K562 (cell line): ENCODE measurements around the gene CHST2. TPM values are rescaled to one million over a fixed set of nuclear protein-coding genes. Genes with fewer than 3 reads are reported as not detected.

Source experiments
- DPF2 ChIP-seq: fragments of 450-650 bp; IDR thresholded peaks from 2 replicates; pipeline ENCODE4 v1.6.1; 2016
- EZH2 ChIP-seq: IDR thresholded peaks from 2 replicates; pipeline ENCODE4 v1.6.1; 2012; ENCODE audit warnings: low read depth, mild to moderate bottlenecking, inconsistent platforms, low read length, borderline replicate concordance
- GABPB1 ChIP-seq: sonication (generic); formaldehyde crosslinking; IDR thresholded peaks from 2 replicates; pipeline ENCODE4 v1.8.0; 2022; ENCODE audit warnings: mild to moderate bottlenecking, missing genetic modification reagents
- HDAC3 ChIP-seq: fragments of 450-650 bp; IDR thresholded peaks from 2 replicates; pipeline ENCODE4 v1.6.1; 2018; ENCODE audit warnings: borderline replicate concordance, mild to moderate bottlenecking, moderate library complexity; ENCODE audit not compliant: partially characterized antibody
- POLR3A ChIP-seq: IDR thresholded peaks from 2 replicates; pipeline ENCODE4 v1.6.1; 2011; ENCODE audit warnings: borderline replicate concordance, mild to moderate bottlenecking, moderate library complexity; ENCODE audit not compliant: insufficient read length, insufficient read depth; ENCODE audit errors: extremely low read depth
- PRMT5 ChIP-seq: sonication (generic); formaldehyde crosslinking; IDR thresholded peaks from 2 replicates; pipeline ENCODE4 v1.5.0; 2020; ENCODE audit warnings: missing genetic modification reagents
- PURB ChIP-seq: sonication (generic); formaldehyde crosslinking; IDR thresholded peaks from 2 replicates; pipeline ENCODE4 v1.9.0; 2021; ENCODE audit warnings: low read depth, mild to moderate bottlenecking, missing genetic modification reagents
- TEAD2 ChIP-seq: fragments of 450-650 bp; IDR thresholded peaks from 2 replicates; pipeline ENCODE4 v1.6.1; 2016; ENCODE audit warnings: missing genetic modification characterization, control low read depth, missing compliant biosample characterization
- TSC22D4 ChIP-seq: fragments of 450-650 bp; IDR thresholded peaks from 2 replicates; pipeline ENCODE4 v1.6.1; 2016; ENCODE audit warnings: missing genetic modification characterization, missing biosample characterization, control low read depth
- ZNF696 ChIP-seq: fragments of 250-450 bp; sonication (Bioruptor Pico); conservative IDR thresholded peaks from 2 replicates; pipeline ENCODE4 v1.4.0; 2020; ENCODE audit warnings: mild to moderate bottlenecking, moderate library complexity
- polyA plus RNA-seq, 8 experiments: library from polyadenylated mRNA; depleted of rRNA in 4 of 8; stranded (reverse) in 5 of 8; unstranded in 3 of 8; fragments of >200 nt; fragmentation: Nextera tagmentation in 2 of 8; fragmentation: Illumina TruSeq in 1 of 8; extraction: Ambion mirVana in 2 of 8; extraction: Trizol in 1 of 8; gene quantifications; 2 replicates each; pipeline versions ENCODE4 v1.2.1 to v1.2.3, GENCODE V29; 2011 to 2014; ENCODE audit warnings: inconsistent platforms in 1 of 8, missing spikeins in 1 of 8
- total RNA-seq, 7 experiments: library from RNA; depleted of rRNA in 6 of 7; stranded (reverse); fragments of >200 nt in 6 of 7; fragmentation: Illumina TruSeq in 2 of 7; extraction: Trizol in 2 of 7; gene quantifications; 2 replicates each; pipeline versions ENCODE4 v1.2.1 to v1.2.3, GENCODE V29; 2011 to 2021; ENCODE audit warnings: low replicate concordance in 1 of 7
- TF ChIP-seq, protein P1 (sequence below): sonication (generic); formaldehyde crosslinking; IDR thresholded peaks from 2 replicates; pipeline ENCODE4 v1.8.0; 2023; ENCODE audit warnings: mild to moderate bottlenecking, missing genetic modification reagents
- TF ChIP-seq, protein P2 (sequence below): fragments of 150-350 bp; IDR thresholded peaks from 2 replicates; pipeline ENCODE4 v1.6.1; 2014; ENCODE audit warnings: low read depth, mild to moderate bottlenecking, low read length, borderline replicate concordance
- TF ChIP-seq, protein P3 (sequence below): sonication (generic); formaldehyde crosslinking; IDR thresholded peaks from 2 replicates; pipeline ENCODE4 v1.9.0; 2022; ENCODE audit warnings: mild to moderate bottlenecking, missing genetic modification reagents
- TF ChIP-seq, protein P4 (sequence below): sonication (generic); formaldehyde crosslinking; IDR thresholded peaks from 2 replicates; pipeline ENCODE4 v1.8.1; 2023; ENCODE audit warnings: mild to moderate bottlenecking, missing genetic modification reagents
- TF ChIP-seq, protein P5 (sequence below): fragments of 250-450 bp; sonication (Bioruptor Pico); IDR thresholded peaks from 2 replicates; pipeline ENCODE4 v1.5.0; 2021

CHST2 gene
- total and polyA plus RNA-seq, 9 of the 15 experiments (the other 6 are each of a cell fraction or from before 2014, with no cell fraction given): 3.4 to 60.3 (median 13.9) TPM

DNA sequence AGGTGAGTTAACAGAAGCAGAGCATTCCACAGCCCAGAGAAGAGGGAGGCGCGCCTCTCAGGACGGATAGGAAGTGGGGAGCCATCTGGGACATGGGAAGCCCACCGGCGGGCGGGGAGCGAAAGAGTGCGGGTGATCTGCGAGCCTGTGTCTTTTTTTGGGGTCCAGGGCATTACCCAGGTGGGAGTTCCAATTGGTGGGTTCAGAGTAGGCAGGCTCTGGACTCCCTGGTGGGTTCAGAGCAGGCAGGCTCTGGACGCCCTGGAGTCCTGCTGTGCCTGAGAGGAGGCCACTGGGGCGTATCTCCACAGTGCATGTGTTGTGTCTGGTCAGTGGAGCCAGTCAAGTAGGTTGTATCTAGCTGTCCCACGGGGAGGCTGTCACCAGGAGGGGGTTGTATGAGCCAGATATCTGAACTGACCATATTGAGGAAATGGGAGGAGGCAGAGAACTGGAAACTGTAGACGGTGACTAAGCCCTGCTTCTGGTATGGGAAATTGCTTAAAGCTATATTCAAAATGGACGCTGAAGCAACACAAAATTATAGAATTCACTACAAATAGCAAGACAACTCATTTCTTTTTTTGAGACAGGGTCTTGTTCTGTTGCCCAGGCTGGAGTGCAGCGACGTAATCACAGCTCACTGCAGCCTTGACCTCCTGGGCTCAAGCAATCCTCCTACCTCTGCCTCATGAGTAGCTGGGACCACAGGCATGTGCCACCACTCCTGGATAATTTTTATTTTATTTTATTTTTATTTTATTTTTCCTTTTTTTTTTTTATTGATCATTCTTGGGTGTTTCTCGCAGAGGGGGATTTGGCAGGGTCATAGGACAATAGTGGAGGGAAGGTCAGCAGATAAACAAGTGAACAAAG lies 34.5 kb upstream of the CHST2 start (continued):
- no peak for TF ChIP-seq POLR3A
- TF ChIP-seq, protein P1, sequence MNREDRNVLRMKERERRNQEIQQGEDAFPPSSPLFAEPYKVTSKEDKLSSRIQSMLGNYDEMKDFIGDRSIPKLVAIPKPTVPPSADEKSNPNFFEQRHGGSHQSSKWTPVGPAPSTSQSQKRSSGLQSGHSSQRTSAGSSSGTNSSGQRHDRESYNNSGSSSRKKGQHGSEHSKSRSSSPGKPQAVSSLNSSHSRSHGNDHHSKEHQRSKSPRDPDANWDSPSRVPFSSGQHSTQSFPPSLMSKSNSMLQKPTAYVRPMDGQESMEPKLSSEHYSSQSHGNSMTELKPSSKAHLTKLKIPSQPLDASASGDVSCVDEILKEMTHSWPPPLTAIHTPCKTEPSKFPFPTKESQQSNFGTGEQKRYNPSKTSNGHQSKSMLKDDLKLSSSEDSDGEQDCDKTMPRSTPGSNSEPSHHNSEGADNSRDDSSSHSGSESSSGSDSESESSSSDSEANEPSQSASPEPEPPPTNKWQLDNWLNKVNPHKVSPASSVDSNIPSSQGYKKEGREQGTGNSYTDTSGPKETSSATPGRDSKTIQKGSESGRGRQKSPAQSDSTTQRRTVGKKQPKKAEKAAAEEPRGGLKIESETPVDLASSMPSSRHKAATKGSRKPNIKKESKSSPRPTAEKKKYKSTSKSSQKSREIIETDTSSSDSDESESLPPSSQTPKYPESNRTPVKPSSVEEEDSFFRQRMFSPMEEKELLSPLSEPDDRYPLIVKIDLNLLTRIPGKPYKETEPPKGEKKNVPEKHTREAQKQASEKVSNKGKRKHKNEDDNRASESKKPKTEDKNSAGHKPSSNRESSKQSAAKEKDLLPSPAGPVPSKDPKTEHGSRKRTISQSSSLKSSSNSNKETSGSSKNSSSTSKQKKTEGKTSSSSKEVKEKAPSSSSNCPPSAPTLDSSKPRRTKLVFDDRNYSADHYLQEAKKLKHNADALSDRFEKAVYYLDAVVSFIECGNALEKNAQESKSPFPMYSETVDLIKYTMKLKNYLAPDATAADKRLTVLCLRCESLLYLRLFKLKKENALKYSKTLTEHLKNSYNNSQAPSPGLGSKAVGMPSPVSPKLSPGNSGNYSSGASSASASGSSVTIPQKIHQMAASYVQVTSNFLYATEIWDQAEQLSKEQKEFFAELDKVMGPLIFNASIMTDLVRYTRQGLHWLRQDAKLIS (CRISPR knock-in tag): no peak; the same call in 1 of the 2 replicates
- TF ChIP-seq DPF2: peak; percentile 99
- TF ChIP-seq TEAD2 (tag): peak; percentile 69; the same call in 1 of the 2 replicates
- no peak for TF ChIP-seq TSC22D4
- TF ChIP-seq ZNF696 (CRISPR knock-in tag): no peak
- TF ChIP-seq, protein P2, sequence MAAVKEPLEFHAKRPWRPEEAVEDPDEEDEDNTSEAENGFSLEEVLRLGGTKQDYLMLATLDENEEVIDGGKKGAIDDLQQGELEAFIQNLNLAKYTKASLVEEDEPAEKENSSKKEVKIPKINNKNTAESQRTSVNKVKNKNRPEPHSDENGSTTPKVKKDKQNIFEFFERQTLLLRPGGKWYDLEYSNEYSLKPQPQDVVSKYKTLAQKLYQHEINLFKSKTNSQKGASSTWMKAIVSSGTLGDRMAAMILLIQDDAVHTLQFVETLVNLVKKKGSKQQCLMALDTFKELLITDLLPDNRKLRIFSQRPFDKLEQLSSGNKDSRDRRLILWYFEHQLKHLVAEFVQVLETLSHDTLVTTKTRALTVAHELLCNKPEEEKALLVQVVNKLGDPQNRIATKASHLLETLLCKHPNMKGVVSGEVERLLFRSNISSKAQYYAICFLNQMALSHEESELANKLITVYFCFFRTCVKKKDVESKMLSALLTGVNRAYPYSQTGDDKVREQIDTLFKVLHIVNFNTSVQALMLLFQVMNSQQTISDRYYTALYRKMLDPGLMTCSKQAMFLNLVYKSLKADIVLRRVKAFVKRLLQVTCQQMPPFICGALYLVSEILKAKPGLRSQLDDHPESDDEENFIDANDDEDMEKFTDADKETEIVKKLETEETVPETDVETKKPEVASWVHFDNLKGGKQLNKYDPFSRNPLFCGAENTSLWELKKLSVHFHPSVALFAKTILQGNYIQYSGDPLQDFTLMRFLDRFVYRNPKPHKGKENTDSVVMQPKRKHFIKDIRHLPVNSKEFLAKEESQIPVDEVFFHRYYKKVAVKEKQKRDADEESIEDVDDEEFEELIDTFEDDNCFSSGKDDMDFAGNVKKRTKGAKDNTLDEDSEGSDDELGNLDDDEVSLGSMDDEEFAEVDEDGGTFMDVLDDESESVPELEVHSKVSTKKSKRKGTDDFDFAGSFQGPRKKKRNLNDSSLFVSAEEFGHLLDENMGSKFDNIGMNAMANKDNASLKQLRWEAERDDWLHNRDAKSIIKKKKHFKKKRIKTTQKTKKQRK: no peak
- TF ChIP-seq PRMT5 (CRISPR knock-in tag): no peak
- peak; percentile 90; the same call in 1 of the 2 replicates for TF ChIP-seq EZH2
- TF ChIP-seq, protein P3, sequence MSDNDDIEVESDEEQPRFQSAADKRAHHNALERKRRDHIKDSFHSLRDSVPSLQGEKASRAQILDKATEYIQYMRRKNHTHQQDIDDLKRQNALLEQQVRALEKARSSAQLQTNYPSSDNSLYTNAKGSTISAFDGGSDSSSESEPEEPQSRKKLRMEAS (CRISPR knock-in tag): peak; percentile 96
- TF ChIP-seq, protein P4, sequence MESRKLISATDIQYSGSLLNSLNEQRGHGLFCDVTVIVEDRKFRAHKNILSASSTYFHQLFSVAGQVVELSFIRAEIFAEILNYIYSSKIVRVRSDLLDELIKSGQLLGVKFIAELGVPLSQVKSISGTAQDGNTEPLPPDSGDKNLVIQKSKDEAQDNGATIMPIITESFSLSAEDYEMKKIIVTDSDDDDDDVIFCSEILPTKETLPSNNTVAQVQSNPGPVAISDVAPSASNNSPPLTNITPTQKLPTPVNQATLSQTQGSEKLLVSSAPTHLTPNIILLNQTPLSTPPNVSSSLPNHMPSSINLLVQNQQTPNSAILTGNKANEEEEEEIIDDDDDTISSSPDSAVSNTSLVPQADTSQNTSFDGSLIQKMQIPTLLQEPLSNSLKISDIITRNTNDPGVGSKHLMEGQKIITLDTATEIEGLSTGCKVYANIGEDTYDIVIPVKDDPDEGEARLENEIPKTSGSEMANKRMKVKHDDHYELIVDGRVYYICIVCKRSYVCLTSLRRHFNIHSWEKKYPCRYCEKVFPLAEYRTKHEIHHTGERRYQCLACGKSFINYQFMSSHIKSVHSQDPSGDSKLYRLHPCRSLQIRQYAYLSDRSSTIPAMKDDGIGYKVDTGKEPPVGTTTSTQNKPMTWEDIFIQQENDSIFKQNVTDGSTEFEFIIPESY (CRISPR knock-in tag): peak; percentile 79
- TF ChIP-seq, protein P5, sequence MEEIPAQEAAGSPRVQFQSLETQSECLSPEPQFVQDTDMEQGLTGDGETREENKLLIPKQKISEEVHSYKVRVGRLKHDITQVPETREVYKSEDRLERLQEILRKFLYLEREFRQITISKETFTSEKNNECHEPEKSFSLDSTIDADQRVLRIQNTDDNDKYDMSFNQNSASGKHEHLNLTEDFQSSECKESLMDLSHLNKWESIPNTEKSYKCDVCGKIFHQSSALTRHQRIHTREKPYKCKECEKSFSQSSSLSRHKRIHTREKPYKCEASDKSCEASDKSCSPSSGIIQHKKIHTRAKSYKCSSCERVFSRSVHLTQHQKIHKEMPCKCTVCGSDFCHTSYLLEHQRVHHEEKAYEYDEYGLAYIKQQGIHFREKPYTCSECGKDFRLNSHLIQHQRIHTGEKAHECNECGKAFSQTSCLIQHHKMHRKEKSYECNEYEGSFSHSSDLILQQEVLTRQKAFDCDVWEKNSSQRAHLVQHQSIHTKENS (CRISPR knock-in tag): no peak
- 0 out of 2 replicates have a peak, but pooled peaks have one; percentile 44 for TF ChIP-seq GABPB1 (CRISPR knock-in tag)
- TF ChIP-seq PURB (CRISPR knock-in tag): no peak
- TF ChIP-seq HDAC3: peak; percentile 98
